K562 (cell line): ENCODE results near the gene AKAP13. TPM values are rescaled to one million over a fixed set of nuclear protein-coding genes. Genes with fewer than 3 reads are reported as not detected.

Experiments
- ATAC-seq: fragments of 200-7000 bp; cut with Tn5 transposase; 3 replicates; pipeline ENCODE4 v1.9.1; 2020; ENCODE audit warnings: moderate library complexity
- BruUV-seq: library from RNA; stranded (reverse); fragments of 400-500 nt; replicated peaks from 2 replicates; lab custom pipeline; 2021; lab: Mats Ljungman, UMichigan
- CTCF ChIA-PET: fragments of 300-600 bp; formaldehyde crosslinking; extraction: SDS; loops from one replicate; lab custom pipeline; 2021; ENCODE audit warnings: low intra/inter-chr PET ratio; lab: Yijun Ruan, JAX
- POLR2A ChIA-PET: fragments of 300-600, 350-650 bp; sonication (Branson Sonifier 250); formaldehyde crosslinking; extraction: SDS; loops from one replicate; lab custom pipeline; 2021; ENCODE audit warnings: antibody characterized with exemption, inconsistent platforms; lab: Yijun Ruan, JAX
- DNase-seq, 4 experiments: peaks; one replicate each; pipeline versions ENCODE4 v3.0.0 to v3.0.0-alpha.2; 2011 to 2018; ENCODE audit warnings: low spot score in 3 of 4, mixed read lengths in 3 of 4; ENCODE audit errors: extremely low read depth in 1 of 4
- FAIRE-seq: peaks from 2 replicates; lab custom pipeline; 2011; peaks lifted over from hg19 to GRCh38; lab: Jason Lieb, UNC
- H2AFZ ChIP-seq: 2 replicates; pipeline ENCODE4 v1.6.0; 2011; ENCODE audit warnings: low read depth, low read length, control low read depth, inconsistent platforms
- H3K27ac ChIP-seq: fragments of 200-600 bp; 3 replicates; pipeline ENCODE4 v1.8.0; 2011; ENCODE audit warnings: low read depth, mild to moderate bottlenecking, control low read depth, inconsistent platforms, low read length, moderate library complexity, mixed read lengths; ENCODE audit errors: extremely low read depth
- H3K27me3 ChIP-seq, 2 experiments: fragments of 300-600 bp in 1 of 2; 2 replicates in 1 of 2; 3 replicates in 1 of 2; pipeline versions ENCODE4 v1.6.0 to v1.8.0; 2011; ENCODE audit warnings: inconsistent platforms in 2 of 2, low read length in 2 of 2, mild to moderate bottlenecking in 1 of 2, mixed read lengths in 1 of 2, moderate library complexity in 1 of 2; ENCODE audit not compliant: control insufficient read depth in 2 of 2, insufficient read depth in 2 of 2
- H3K36me3 ChIP-seq: fragments of 300-600 bp; 3 replicates; pipeline ENCODE4 v1.8.0; 2011; ENCODE audit warnings: mild to moderate bottlenecking, low read length, inconsistent platforms; ENCODE audit not compliant: control insufficient read depth, insufficient read depth
- H3K4me1 ChIP-seq, 2 experiments: fragments of 200-600 bp in 1 of 2; replicated peaks in 1 of 2; 2 replicates in 1 of 2; 3 replicates in 1 of 2; pipeline versions ENCODE4 v1.5.1 to v1.8.0; 2011; ENCODE audit warnings: inconsistent platforms in 2 of 2, low read length in 2 of 2, mild to moderate bottlenecking in 1 of 2, mixed read lengths in 1 of 2, moderate library complexity in 1 of 2; ENCODE audit not compliant: control insufficient read depth in 2 of 2, insufficient read depth in 2 of 2
- H3K4me2 ChIP-seq: 2 replicates; pipeline ENCODE4 v1.6.1; 2011; ENCODE audit warnings: low read length, control low read depth, inconsistent platforms, mixed read lengths; ENCODE audit not compliant: insufficient read depth
- H3K4me3 ChIP-seq: fragments of 200-600 bp; sonication (generic), shearing (Covaris generic); 2 replicates; pipeline ENCODE4 v1.5.1; 2016; ENCODE audit warnings: control low read depth, inconsistent platforms
- H3K79me2 ChIP-seq: fragments of 200-600 bp; 3 replicates; pipeline ENCODE4 v1.8.0; 2011; ENCODE audit warnings: low read length, inconsistent platforms; ENCODE audit not compliant: control insufficient read depth, insufficient read depth
- H3K9ac ChIP-seq, 2 experiments: 2 replicates each; pipeline versions ENCODE4 v1.6.0 to v1.6.1; 2011; ENCODE audit warnings: low read depth in 2 of 2, low read length in 2 of 2, control low read depth in 1 of 2, inconsistent platforms in 1 of 2, mild to moderate bottlenecking in 1 of 2, mixed read lengths in 1 of 2; ENCODE audit not compliant: insufficient read depth in 1 of 2
- H3K9me1 ChIP-seq: one replicate; pipeline ENCODE4 v1.6.0; 2011; ENCODE audit warnings: inconsistent platforms, mild to moderate bottlenecking, low read length, moderate library complexity; ENCODE audit not compliant: control insufficient read depth, insufficient read depth
- H3K9me3 ChIP-seq: replicated peaks from 2 replicates; pipeline ENCODE4 v1.5.1; 2011; ENCODE audit warnings: low read depth, low read length, inconsistent platforms; ENCODE audit not compliant: control insufficient read depth, insufficient read depth
- H4K20me1 ChIP-seq: replicated peaks from 2 replicates; pipeline ENCODE4 v1.6.1; 2011; ENCODE audit warnings: low read length, inconsistent platforms, mixed read lengths; ENCODE audit not compliant: control insufficient read depth, insufficient read depth
- EGR1 ChIP-seq: fragments of 450-650 bp; conservative IDR thresholded peaks from 2 replicates; pipeline ENCODE4 v1.6.1; 2017; ENCODE audit warnings: mild to moderate bottlenecking
- GTF2E2 ChIP-seq: fragments of 200-800 bp; sonication (Bioruptor generic); IDR thresholded peaks from 2 replicates; pipeline ENCODE4 v1.6.1; 2016; ENCODE audit warnings: missing genetic modification characterization, missing compliant biosample characterization
- HIVEP1 ChIP-seq: fragments of 250-450 bp; sonication (Bioruptor Pico); IDR thresholded peaks from 2 replicates; pipeline ENCODE4 v1.4.0; 2020; ENCODE audit warnings: mild to moderate bottlenecking
- PHTF2 ChIP-seq: fragments of 250-450 bp; sonication (Bioruptor Pico); IDR thresholded peaks from 2 replicates; pipeline ENCODE4 v1.5.0; 2021; ENCODE audit warnings: mild to moderate bottlenecking
- PTRF ChIP-seq: fragments of 450-650 bp; IDR thresholded peaks from 2 replicates; pipeline ENCODE4 v1.6.1; 2016; ENCODE audit warnings: mild to moderate bottlenecking, missing genetic modification characterization, missing compliant biosample characterization
- TAF1 ChIP-seq: IDR thresholded peaks from 2 replicates; pipeline ENCODE4 v1.6.1; 2011; ENCODE audit warnings: mild to moderate bottlenecking, low read length, moderate library complexity; ENCODE audit not compliant: insufficient read depth, control insufficient read depth, severe bottlenecking; ENCODE audit errors: extremely low read depth
- ZBTB7A ChIP-seq: IDR thresholded peaks from 2 replicates; pipeline ENCODE4 v1.6.1; 2011; ENCODE audit warnings: low read depth, mild to moderate bottlenecking, low read length, moderate library complexity, borderline replicate concordance; ENCODE audit not compliant: control insufficient read depth
- ZZZ3 ChIP-seq: fragments of 450-650 bp; IDR thresholded peaks from 2 replicates; pipeline ENCODE4 v1.6.1; 2016; ENCODE audit warnings: antibody characterized with exemption, mild to moderate bottlenecking, moderate library complexity
- WGBS: fragments of 100-300 bp; shearing (Covaris generic); methylation state at CpG from one replicate; pipeline ENCODE4 v1.1.6; 2016; ENCODE audit warnings: low coverage, mixed read lengths; ENCODE audit not compliant: insufficient coverage; ENCODE audit errors: missing lambda C conversion rate; 5-methylcytosine and 5-hydroxymethylcytosine counted together
- in situ Hi-C: fragments of 300-500 bp; cut with MboI; formaldehyde crosslinking; loops from 4 replicates; pipeline ENCODE4 v1.15.0; 2018; ENCODE audit warnings: inconsistent platforms, mixed read lengths
- intact Hi-C: fragments of 100-400 bp; cut with micrococcal nuclease; formaldehyde crosslinking; loops from 2 replicates; pipeline ENCODE4 v1.14.2; 2022
- polyA plus RNA-seq, 8 experiments: library from polyadenylated mRNA; depleted of rRNA in 4 of 8; stranded (reverse) in 5 of 8; unstranded in 3 of 8; fragments of >200 nt; fragmentation: Nextera tagmentation in 2 of 8; fragmentation: Illumina TruSeq in 1 of 8; extraction: Ambion mirVana in 2 of 8; extraction: Trizol in 1 of 8; gene quantifications; 2 replicates each; pipeline versions ENCODE4 v1.2.1 to v1.2.3, GENCODE V29; 2011 to 2014; ENCODE audit warnings: inconsistent platforms in 1 of 8, missing spikeins in 1 of 8
- total RNA-seq, 7 experiments: library from RNA; depleted of rRNA in 6 of 7; stranded (reverse); fragments of >200 nt in 6 of 7; fragmentation: Illumina TruSeq in 2 of 7; extraction: Trizol in 2 of 7; gene quantifications; 2 replicates each; pipeline versions ENCODE4 v1.2.1 to v1.2.3, GENCODE V29; 2011 to 2021; ENCODE audit warnings: low replicate concordance in 1 of 7
- TF ChIP-seq, protein P1 (sequence below): fragments of 250-450 bp; sonication (Bioruptor Pico); IDR thresholded peaks from 2 replicates; pipeline ENCODE4 v1.5.0; 2022; ENCODE audit warnings: mild to moderate bottlenecking

Gene AKAP13
- total and polyA plus RNA-seq, 9 of the 15 experiments (the other 6 are each of a cell fraction or from before 2014, with no cell fraction given) = 0.03 to 1.7 (median 0.42) TPM

DNA sequence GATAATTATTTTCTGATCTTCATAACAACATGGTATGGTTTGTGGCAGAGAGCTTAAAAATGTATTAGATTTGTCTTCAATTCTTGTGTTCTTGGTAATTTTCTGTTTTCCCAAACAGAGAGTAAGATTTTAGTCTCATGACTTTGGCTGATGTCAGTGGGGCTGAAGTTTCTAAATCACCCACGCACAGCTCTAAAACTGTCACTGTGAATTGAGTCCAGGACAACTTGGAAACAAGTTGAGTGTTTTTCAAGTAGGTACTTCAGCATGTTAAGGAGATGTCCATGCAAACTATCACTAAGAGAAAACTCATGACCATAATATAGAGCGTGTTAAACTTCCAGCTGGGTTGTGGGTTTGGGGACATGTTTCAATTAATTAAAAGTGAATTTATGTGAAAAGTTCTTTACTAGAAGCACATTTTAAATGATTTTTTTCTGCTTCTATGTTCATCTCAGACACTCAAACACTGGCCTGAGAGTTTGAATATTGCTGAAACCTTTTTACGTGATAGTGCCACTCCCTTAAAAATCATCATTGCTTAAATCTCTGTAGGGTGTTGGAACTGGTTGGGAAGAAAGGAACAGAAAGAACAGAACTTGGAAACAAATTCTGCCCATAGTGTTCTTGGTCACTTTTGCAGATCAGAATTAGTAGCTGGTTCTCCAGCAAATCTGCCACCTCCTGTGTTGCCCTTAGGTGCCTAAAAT, 324.5 kb downstream of the AKAP13 start:
- H3K4me2 ChIP-seq = no peak overlapping the region
- H3K9me1 ChIP-seq = no peaks in the 10 kb centered on the region
- intact Hi-C loops (no loop called here), in situ Hi-C loops (no loop called here)
- TF ChIP-seq HIVEP1 (CRISPR knock-in tag) (no peak), GTF2E2 (tag) (no peak), ZBTB7A (no peak), TAF1 (no peak), PTRF (no peak), EGR1 (no peak), PHTF2 (CRISPR knock-in tag) (no peak), ZZZ3 (no peak)
- TF ChIP-seq, protein P1, sequence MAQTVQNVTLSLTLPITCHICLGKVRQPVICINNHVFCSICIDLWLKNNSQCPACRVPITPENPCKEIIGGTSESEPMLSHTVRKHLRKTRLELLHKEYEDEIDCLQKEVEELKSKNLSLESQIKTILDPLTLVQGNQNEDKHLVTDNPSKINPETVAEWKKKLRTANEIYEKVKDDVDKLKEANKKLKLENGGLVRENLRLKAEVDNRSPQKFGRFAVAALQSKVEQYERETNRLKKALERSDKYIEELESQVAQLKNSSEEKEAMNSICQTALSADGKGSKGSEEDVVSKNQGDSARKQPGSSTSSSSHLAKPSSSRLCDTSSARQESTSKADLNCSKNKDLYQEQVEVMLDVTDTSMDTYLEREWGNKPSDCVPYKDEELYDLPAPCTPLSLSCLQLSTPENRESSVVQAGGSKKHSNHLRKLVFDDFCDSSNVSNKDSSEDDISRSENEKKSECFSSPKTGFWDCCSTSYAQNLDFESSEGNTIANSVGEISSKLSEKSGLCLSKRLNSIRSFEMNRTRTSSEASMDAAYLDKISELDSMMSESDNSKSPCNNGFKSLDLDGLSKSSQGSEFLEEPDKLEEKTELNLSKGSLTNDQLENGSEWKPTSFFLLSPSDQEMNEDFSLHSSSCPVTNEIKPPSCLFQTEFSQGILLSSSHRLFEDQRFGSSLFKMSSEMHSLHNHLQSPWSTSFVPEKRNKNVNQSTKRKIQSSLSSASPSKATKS (CRISPR knock-in tag) = no peak
- no TSS peak for BruUV-seq
- no peak overlapping the region for H3K27ac ChIP-seq
- H2AFZ ChIP-seq = no peak overlapping the region
- ChIA-PET POLR2A (no interaction called here), CTCF (no interaction called here)
- no peak for FAIRE-seq
- no peaks in the 10 kb centered on the region for H3K9me3 ChIP-seq
- no peak for ATAC-seq
- H4K20me1 ChIP-seq = no peaks in the 10 kb centered on the region
- no peaks in the 10 kb centered on the region for H3K27me3 ChIP-seq
- H3K4me1 ChIP-seq = no peaks in the 10 kb centered on the region; a peak in 1 of 5 replicates
- H3K9ac ChIP-seq = no peak overlapping the region
- H3K79me2 ChIP-seq = no peaks in the 10 kb centered on the region
- WGBS = 5% methylated on average over 3 of the region's 3 CpGs
- no peak for DNase-seq
- H3K36me3 ChIP-seq = no peaks in the 10 kb centered on the region
- no peak overlapping the region for H3K4me3 ChIP-seq
